ENCODE results near the gene C11orf52.

C11orf52 gene

GRCh38 chr11:111939836-111940604, 21.3 kb downstream of the C11orf52 start (continued):
- TF ChIP-seq REST (tag by site-specific recombination; IDR thresholded peaks at IDR 0.05) (no peak), ZNF837 (tag by site-specific recombination; IDR thresholded peaks at IDR 0.05) (no peak), SCRT1 (tag by site-specific recombination; IDR thresholded peaks at IDR 0.05; ENCODE audit: borderline replicate concordance) (no peak), ZNF530 (tag by site-specific recombination; IDR thresholded peaks at IDR 0.05; ENCODE audit: low read depth) (no peak), ZNF362 (tag by site-specific recombination; IDR thresholded peaks at IDR 0.05) (no peak), ZNF416 (tag by site-specific recombination; IDR thresholded peaks at IDR 0.05) (no peak), SP2 (tag by site-specific recombination; IDR thresholded peaks at IDR 0.05) (no peak), ZNF169 (tag by site-specific recombination; IDR thresholded peaks at IDR 0.05) (no peak), KLF7 (tag by site-specific recombination; IDR thresholded peaks at IDR 0.05; ENCODE audit: borderline replicate concordance) (no peak), ZNF692 (tag by site-specific recombination; IDR thresholded peaks at IDR 0.05) (no peak), ZNF501 (tag by site-specific recombination; IDR thresholded peaks at IDR 0.05) (no peak), MZF1 (tag by site-specific recombination; IDR thresholded peaks at IDR 0.05; ENCODE audit: borderline replicate concordance) (no peak), ZNF560 (tag by site-specific recombination; IDR thresholded peaks at IDR 0.05; ENCODE audit: borderline replicate concordance) (no peak), ZNF544 (tag by site-specific recombination; IDR thresholded peaks at IDR 0.05) (no peak), ZNF629 (tag by site-specific recombination; IDR thresholded peaks at IDR 0.05) (peak; percentile 87), PRDM10 (tag by site-specific recombination; IDR thresholded peaks at IDR 0.05) (peak; percentile 35), ZNF132 (tag by site-specific recombination; IDR thresholded peaks at IDR 0.05; ENCODE audit: borderline replicate concordance) (no peak), ZNF548 (tag by site-specific recombination; IDR thresholded peaks at IDR 0.05) (no peak), ZNF394 (tag by site-specific recombination; IDR thresholded peaks at IDR 0.05; ENCODE audit: borderline replicate concordance) (0 out of 2 replicates have a peak, but pooled peaks have one; percentile 10), KLF9 (tag by site-specific recombination; IDR thresholded peaks at IDR 0.05; ENCODE audit: low read depth) (no peak), ZNF184 (tag by site-specific recombination; IDR thresholded peaks at IDR 0.05) (peak; percentile 27; the same call in 1 of the 2 replicates), OSR2 (tag by site-specific recombination; IDR thresholded peaks at IDR 0.05) (peak; percentile 92), ZBTB17 (tag by site-specific recombination; IDR thresholded peaks at IDR 0.05) (peak; percentile 58), ZBTB21 (tag by site-specific recombination; IDR thresholded peaks at IDR 0.05) (0 out of 2 replicates have a peak, but pooled peaks have one; percentile 19), ZNF121 (tag by site-specific recombination; IDR thresholded peaks at IDR 0.05) (no peak), ZNF140 (tag by site-specific recombination; IDR thresholded peaks at IDR 0.05) (no peak), ZNF16 (tag by site-specific recombination; IDR thresholded peaks at IDR 0.05; ENCODE audit: low read depth) (no peak), ZNF366 (tag by site-specific recombination; conservative IDR thresholded peaks at IDR 0.05) (no peak), ZFP69B (tag by site-specific recombination; IDR thresholded peaks at IDR 0.05) (no peak), ZNF513 (tag by site-specific recombination; IDR thresholded peaks at IDR 0.05) (peak; percentile 43; the same call in 1 of the 2 replicates)

Measured in HEK293 (cell line).